GM18498 (cell line): ENCODE data around the gene TRIM54.

Source experiments
- ATAC-seq: cut with Tn5 transposase; IDR thresholded peaks from one replicate; pipeline ENCODE4 v1.9.1; 2021; ENCODE audit warnings: mild to moderate bottlenecking, moderate library complexity; ENCODE audit not compliant: unreplicated experiment

Gene TRIM54

GRCh38 chr2:27281855-27282559 lies at the start of gene TRIM54:
TSS of gene TRIM54 (plus strand) at chr2:27282429. CDS start at chr2:27282732, 303 bp downstream.
- ATAC-seq: no peak

- ATAC-seq: no peak
These were observed 48.9 kb upstream of the TRIM54 start for GRCh38 chr2:27233341-27233740.

- no peak for ATAC-seq
These were observed 46.1 kb upstream of the TRIM54 start for GRCh38 chr2:27236136-27236535.

- ATAC-seq: no peak
These were observed 45.6 kb upstream of the TRIM54 start for GRCh38 chr2:27236626-27237025.

- ATAC-seq: no peak
These were observed 44.8 kb upstream of the TRIM54 start for GRCh38 chr2:27237341-27237945.

GRCh38 chr2:27238976-27239375 lies 43.3 kb upstream of the TRIM54 start:
- ATAC-seq: no peak

GRCh38 chr2:27240406-27240805 lies 41.8 kb upstream of the TRIM54 start:
- ATAC-seq: no peak

GRCh38 chr2:27241761-27242613 lies 40.2 kb upstream of the TRIM54 start:
- no peak for ATAC-seq

- no peak for ATAC-seq
These were observed 39.6 kb upstream of the TRIM54 start for GRCh38 chr2:27242614-27242951.

- ATAC-seq: no peak
These were observed 38.7 kb upstream of the TRIM54 start for GRCh38 chr2:27243391-27244130.

GRCh38 chr2:27245116-27245515 lies 37.1 kb upstream of the TRIM54 start:
- no peak for ATAC-seq

GRCh38 chr2:27245626-27246025 lies 36.6 kb upstream of the TRIM54 start:
- ATAC-seq: no peak

GRCh38 chr2:27247893-27248292 lies 34.3 kb upstream of the TRIM54 start:
- ATAC-seq: no peak

GRCh38 chr2:27249159-27249890 lies 32.9 kb upstream of the TRIM54 start:
- ATAC-seq: no peak

GRCh38 chr2:27249891-27250651 lies 32.2 kb upstream of the TRIM54 start:
- no peak for ATAC-seq

- ATAC-seq: no peak
These were observed 31.4 kb upstream of the TRIM54 start for GRCh38 chr2:27250652-27251379.

GRCh38 chr2:27251766-27252165 lies 30.5 kb upstream of the TRIM54 start:
- no peak for ATAC-seq

GRCh38 chr2:27255187-27255586 lies 27.0 kb upstream of the TRIM54 start:
- ATAC-seq: no peak

- no peak for ATAC-seq
These were observed 26.6 kb upstream of the TRIM54 start for GRCh38 chr2:27255660-27256059.
